SKM-1 (cell line): ENCODE results near the gene CDX2.

Source experiments
- DNase-seq: peaks from one replicate; lab custom pipeline; 2025; ENCODE audit not compliant: unreplicated experiment; lab: John Stamatoyannopoulos, UW

The CDX2 gene

DNA sequence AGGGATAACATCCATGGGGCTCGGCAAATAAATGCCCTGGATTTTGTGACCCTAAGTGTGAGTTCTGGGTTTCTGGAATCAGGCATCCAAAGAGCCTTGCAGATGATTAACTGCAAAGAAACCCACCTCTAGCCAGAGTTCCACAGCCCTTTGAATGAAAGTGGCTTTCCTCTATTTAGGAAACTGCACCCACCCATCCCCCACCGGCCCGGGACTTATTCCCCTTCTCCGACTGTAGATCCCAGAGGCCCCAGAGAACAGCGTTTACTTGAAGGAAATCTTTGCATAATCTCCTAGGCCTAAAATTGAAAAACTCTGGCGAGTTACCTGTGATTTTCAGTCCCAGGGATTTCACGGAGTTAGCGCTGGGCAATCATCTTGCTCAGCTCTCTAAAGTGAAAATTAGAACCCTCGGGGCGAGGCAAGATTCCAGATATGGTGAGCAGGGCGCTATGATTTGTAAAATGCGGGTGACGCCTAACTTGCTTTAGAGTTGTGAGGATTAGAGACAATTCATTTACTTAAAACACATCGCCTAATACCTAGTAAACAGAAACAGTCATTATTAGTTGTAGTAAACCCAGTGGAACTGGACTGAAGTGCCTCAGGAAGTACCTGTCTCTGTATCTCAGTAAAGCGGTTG lies 10.0 kb upstream of the CDX2 start:
- no peak for DNase-seq

DNA sequence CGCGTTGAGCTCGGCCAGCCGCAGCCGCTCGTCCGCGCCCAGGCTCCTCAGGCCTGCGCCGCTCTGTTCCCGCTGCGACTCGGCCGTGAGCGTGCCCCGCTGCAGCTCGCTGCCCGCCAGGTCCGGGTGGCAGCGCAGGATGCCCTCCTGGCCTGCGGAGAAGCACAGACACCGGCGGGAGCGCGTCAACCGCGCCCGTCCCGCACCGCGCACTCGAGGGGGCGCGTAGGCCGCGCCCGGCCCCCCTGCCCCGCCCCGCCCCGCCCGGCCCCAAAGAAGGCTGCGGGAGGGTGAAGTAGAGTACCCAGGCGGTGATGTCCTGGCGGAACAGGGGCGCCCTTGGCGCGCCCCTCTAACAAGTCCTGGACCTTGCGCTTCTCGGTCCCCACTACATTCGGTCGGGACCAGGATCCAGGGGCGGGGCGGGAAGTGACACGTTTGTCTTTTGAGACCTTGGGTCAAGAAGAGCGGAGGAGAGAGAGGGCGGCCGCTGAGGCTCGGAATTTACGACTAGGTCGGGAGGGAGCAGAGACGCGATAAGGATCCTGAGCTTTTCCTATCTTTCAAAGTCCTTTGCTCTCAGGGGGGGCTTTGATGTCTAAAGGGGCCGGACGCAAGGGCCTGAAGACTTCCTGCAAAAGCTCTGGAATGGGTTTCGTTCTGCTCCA lies 9.3 kb upstream of the CDX2 start:
- no peak for DNase-seq

- DNase-seq = no peak
Measured at GRCh38 chr13:27977476-27978300, 8.6 kb upstream of the CDX2 start.

DNA sequence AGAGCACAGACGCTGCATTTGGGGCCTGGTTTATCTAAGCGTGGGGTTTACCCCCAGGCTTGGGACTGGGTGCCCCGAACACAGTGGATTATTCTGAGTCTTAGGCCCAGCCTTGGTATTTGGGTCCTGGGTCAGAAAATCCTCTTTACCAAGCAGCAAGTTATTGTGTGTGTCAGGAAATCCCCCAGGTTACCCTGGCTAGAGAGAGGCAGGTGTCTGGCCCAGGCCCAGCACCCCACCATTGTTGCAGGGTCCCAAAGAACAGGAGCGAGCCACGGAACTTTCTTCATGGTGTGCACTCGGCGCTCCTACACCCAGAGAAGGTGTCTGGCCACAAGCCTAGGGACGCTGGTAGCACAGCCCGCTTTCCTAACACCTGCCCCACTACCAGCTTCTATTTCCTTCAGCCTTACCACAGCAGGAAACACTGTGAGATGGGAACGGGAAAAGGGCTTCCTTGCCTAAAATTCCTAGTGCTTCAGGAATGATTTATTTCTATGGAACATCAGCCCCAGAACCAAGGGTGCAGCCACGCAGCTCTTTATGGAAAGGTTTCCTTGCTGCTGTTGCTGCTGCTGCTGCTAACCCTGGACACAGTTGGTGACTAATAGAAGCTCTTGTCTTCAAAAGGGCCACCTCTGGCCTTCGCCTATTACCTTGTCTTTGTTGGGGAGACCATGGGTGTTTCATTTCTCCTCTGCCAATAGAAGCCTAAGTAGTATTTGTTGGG lies 7.4 kb upstream of the CDX2 start:
- no peak for DNase-seq

DNA sequence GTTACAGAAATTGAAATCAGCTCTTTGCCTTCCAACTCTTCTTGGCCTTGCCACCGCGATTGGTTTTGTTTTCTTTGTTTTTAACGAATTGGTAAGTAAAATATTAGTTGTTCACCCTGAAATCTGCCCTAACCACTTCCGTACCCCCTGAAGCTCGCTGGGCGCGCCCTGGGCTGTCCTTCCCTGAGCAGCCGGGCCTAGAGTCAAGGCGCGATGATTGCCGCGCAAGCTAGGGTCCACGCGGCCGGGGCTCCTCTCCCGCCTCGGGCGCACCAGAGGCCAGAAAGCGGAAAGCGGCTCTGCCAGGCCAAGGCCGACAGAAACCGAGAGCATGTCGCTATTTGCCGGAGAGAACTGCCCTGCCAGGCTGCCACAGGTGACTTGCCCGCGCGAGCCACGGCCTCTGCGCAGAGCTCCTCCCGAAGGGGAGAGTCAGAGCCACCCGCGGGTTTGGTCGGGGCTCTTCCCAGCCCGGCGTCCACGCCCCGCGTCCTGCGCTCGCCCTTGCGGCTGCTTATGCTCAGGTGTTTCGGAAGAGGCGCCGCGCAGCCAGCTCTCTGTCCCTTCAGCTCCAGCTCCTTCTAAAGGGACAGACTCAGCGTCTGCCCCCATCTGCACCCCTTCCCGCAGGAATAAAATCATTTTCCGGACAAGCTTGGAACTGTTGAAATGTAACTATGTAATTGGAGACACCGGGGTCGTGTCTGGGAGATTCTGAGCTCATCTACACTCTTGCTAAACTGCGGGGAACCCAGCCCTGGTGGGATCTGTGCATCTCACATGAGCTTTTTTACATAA lies 6.6 kb upstream of the CDX2 start:
- DNase-seq = no peak

- DNase-seq = no peak
Measured at GRCh38 chr13:27973961-27974662, 5.0 kb upstream of the CDX2 start.

- DNase-seq = no peak
Measured at GRCh38 chr13:27973291-27973690, 4.2 kb upstream of the CDX2 start.

- DNase-seq = no peak
Measured at GRCh38 chr13:27972478-27972820, 3.3 kb upstream of the CDX2 start.

DNA sequence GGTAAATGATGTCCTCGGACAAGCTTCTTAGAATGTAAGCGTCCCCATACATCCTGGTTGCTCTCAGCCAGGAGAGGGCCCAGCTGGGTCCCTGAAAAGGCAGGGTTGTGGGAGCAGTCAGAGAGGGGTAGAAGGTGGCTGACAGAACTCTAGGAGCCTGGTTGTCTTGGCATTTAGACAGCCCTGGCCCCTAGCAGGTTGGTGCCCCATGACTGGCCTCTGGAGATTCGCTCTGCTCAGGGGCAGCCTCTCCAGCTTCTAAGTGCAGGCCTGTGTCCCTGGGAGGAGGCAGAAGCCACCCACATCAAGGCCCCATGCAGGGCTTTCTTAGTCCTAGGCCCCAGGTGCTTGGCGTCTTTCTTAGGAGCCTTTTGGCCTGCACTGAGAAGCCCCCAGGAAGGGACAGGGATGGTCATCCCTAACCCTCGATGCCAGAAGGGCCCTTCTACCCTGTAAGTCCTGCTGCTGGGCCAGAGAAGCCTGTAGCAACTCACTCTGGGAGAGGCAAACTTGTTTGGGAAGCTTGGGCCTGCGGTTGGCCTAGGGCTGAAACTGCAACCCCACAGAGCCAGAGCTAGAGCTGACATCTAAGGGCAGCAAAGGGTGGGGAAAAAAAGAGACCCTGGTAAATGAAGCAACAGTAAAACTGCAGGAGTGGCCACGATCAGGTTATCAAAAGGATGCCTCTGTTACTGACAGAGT lies 2.8 kb upstream of the CDX2 start:
- DNase-seq = no peak

DNA sequence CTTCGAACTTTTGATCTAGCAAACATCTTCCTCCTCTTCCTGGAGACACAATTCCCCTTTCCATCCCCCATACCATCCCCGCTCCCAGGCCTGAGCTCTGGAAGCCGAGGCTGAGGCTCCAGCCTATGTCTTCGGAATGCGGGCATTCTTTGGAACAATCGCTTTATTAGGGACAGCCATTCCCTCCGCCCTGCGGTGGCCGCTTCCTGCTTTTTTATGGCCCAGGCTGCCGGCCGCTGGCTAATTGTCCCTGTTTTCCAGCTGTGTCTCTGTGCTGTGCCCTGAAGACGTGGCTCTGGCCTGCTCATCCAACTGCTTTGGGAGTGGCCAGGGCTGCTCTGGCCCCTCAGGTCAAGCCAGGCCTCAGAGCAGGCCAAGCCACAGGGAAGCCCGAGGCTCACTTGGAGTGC lies 2.1 kb upstream of the CDX2 start:
- DNase-seq = no peak

DNA sequence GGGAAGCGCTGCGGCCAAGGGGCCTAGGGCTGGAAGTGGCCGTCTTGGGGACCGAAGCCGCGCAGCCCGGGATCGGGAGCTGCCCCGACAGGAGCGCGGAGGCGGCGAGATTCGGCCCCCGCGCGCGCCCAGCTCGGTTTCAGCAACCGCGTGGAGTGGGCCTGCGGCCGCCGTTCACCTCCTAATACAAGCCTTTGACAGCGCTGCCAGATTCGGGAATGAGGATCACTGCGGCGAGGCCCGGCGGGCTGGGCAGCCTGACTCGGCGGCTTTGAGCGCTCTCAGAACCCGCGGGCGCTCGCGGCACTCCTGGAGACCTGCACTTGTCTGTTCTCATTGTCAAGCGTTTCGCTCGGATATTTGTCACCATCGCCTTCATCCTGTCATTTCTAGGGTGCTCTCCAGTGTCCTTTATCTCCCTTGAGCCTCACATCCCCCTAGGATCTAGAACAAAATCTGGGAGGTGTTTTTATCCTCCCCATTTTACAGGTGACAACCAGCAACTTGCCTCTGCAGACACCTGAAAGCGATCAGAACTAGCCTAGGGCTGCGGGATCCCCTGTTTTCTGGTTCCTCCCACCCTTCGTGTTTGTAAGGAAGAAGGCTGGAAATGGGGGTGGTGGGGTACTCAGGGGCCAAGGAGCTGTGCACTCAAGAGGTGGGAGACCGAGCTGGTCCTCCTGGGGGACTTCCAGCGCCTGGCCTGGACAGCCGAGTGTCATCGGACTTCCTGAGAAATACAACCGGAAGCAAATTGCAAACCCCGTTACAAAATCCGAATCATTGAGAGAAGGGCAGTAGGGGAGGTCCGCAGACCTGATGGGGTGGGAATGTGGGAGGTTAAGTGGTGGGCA lies 1.5 kb upstream of the CDX2 start:
- no peak for DNase-seq

- DNase-seq = no peak
Measured at GRCh38 chr13:27969866-27970229, 733 bp upstream of the CDX2 start.

GRCh38 chr13:27968316-27969081 lies 616 bp downstream of the CDX2 start:
- no peak for DNase-seq

- DNase-seq = no peak
Measured at GRCh38 chr13:27967736-27968315, 1.3 kb downstream of the CDX2 start.

GRCh38 chr13:27967203-27967735 lies 1.8 kb downstream of the CDX2 start:
- no peak for DNase-seq

GRCh38 chr13:27966641-27967202 lies 2.4 kb downstream of the CDX2 start:
- no peak for DNase-seq
